VCaP (cell line): Measurements from ENCODE around the gene IFIH1.

Source experiments
- H3K27ac ChIP-seq: fragments of 450-650 bp; 2 replicates; pipeline ENCODE4 v1.5.1; 2017
- CTCF ChIP-seq: fragments of 450-650 bp; conservative IDR thresholded peaks from 2 replicates; pipeline ENCODE4 v1.5.1; 2017; ENCODE audit warnings: mild to moderate bottlenecking, moderate library complexity

Gene IFIH1

GRCh38 chr2:162340822-162341221, 22.3 kb upstream of the IFIH1 start:
- no peak overlapping the region for H3K27ac ChIP-seq
- TF ChIP-seq CTCF = no peak

DNA sequence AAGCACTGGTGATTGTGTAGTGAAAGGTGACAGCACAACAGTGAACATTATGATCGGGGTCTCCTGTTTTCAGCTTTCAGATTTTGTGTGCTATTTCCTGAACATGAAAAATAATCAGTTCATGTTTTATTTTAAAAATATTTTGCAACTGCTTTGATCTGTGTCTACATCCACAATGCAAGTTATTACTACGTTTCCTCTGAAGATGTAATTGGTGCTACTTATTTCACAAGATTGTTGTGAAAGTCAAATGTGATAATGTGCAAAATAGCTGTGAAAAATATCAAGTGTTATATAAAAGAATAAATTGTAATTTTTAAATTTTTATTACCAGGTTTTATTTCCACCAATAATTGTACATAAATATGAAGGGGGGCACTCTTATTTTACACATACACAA, 19.4 kb upstream of the IFIH1 start:
- no peak overlapping the region for H3K27ac ChIP-seq
- TF ChIP-seq CTCF = no peak

GRCh38 chr2:162333968-162334367, 15.5 kb upstream of the IFIH1 start:
- no peak overlapping the region for H3K27ac ChIP-seq
- TF ChIP-seq CTCF = peak; percentile 78

DNA sequence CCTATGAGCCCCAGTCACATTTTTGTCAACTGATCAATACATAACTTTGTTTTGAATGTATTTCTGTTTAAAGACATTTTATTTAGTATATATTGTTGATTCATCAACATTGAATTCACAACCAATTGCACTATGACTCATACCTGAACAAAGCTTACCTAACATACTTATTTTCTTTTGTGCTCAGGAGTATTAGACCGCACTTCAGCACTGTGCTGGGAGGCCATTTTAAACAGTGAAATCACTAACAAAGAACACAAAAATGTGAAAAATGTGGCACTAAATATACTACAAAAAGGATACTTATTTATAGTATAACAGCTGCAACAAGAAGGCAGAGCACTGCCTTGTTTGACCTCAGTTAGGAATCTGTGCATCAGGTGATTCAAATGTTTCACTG, 12.4 kb upstream of the IFIH1 start:
- no peak for TF ChIP-seq CTCF
- no peak overlapping the region for H3K27ac ChIP-seq

DNA sequence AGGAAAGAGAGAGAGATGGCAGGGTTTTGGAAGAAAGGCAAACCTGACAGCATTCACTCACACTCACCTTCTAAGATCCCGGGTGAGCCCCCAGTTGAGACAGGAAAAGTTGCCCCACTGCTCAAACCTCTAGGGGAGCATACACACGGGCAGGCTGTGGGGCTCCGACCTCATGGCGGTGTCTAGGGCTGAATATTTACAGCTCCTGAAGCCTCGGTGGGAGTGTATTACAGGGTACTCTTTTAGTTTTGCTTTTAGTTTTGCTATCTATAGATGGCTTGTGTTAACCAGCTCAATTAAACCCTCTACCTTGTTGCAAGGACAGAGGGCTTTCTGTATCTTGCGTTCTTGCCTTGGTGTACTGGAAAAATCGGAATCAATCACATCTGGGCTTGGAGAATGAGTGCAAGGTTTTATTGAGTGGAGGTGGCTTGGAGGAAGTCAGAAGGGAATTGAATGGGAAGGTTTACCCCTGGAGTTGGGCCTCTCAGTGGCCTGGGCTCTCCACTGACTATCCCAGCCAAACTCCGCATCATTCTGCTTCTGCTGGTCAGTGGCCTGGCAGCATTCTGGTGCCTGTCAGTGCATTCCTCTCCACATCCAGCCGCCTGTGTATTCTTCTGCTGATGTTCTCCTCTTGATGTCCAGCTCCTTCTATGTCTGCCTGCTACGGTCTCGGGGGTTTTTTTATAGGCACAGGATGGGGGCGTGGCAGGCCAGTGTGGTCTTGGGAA, 10.1 kb upstream of the IFIH1 start:
- TF ChIP-seq CTCF = no peak
- no peak overlapping the region for H3K27ac ChIP-seq

- no peak overlapping the region for H3K27ac ChIP-seq
- no peak for TF ChIP-seq CTCF
Observed at GRCh38 chr2:162327806-162328205, 9.3 kb upstream of the IFIH1 start.

DNA sequence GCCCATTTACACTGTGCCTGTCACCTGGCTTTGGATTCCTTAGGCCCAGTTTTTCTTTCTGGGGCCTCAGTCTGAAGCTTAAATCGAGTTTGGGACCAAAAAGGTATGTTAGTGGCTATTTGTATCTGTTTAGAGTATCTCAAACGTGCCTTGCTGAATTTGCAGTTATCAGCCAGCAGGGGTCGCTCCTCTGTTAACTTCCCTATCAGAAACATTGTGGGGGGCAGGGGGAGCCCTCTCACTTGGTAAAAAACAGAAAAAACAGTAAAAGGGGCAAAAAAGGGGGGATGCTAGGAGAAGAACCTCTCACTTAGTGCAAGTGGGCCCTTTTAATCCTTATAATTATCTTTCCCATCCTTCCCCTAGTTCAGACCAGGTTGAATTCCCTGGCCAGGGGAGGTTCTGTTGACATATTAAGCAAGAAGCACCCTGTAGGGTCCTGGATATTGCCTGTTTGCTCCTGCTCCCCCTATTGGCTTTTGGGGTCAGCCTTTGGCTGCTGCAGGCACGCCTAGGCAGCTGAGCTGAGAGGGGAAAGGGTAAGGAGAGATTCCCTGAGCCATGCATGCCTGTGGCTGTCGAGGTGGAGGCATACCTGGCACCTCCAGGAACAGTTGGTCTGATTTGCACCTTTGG, 8.8 kb upstream of the IFIH1 start:
- no peak overlapping the region for H3K27ac ChIP-seq
- peak; percentile 60 for TF ChIP-seq CTCF
